Body of pancreas (tissue), 4 donors: ENCODE results near the gene ELK4.

ENCODE experiments used
- POLR2A ChIP-seq, 3 donors: fragments of 450-650 bp; IDR thresholded peaks; one replicate each; pipeline ENCODE4 v1.6.1; 2016; ENCODE audit warnings: antibody characterized with exemption in 3 of 3, mild to moderate bottlenecking in 2 of 3
- TF ChIP-seq, protein P1 (sequence below), 7 experiments: fragments of 450-650 bp in 4 of 7; fragments of 200-600 bp in 3 of 7; sonication (generic) in 3 of 7; IDR thresholded peaks; one replicate each; pipeline ENCODE4 v1.5.1; 2016 to 2019; ENCODE audit warnings: antibody characterized with exemption in 7 of 7

DNA sequence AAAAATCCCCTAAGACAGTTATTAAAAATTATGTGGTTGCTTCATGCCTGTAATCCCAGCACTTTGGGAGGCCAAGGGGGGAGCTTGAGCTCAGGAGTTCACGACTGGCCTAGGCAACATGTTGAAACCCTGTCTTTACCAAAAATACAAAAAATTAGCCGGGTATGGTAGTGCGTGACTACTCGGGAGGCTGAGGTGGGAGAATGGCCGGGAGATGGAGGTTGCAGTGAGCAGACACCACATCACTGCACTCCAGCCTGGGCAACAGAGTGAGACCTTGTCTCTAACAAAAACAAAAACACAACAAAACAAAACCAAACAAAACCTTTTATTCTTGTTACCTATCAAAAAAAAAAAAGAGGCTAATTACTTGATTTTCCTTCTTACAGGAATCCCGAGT lies 2.1 kb downstream of the ELK4 start:
- TF ChIP-seq POLR2A (IDR thresholded peaks at IDR 0.05), result no peak
- TF ChIP-seq, protein P1, sequence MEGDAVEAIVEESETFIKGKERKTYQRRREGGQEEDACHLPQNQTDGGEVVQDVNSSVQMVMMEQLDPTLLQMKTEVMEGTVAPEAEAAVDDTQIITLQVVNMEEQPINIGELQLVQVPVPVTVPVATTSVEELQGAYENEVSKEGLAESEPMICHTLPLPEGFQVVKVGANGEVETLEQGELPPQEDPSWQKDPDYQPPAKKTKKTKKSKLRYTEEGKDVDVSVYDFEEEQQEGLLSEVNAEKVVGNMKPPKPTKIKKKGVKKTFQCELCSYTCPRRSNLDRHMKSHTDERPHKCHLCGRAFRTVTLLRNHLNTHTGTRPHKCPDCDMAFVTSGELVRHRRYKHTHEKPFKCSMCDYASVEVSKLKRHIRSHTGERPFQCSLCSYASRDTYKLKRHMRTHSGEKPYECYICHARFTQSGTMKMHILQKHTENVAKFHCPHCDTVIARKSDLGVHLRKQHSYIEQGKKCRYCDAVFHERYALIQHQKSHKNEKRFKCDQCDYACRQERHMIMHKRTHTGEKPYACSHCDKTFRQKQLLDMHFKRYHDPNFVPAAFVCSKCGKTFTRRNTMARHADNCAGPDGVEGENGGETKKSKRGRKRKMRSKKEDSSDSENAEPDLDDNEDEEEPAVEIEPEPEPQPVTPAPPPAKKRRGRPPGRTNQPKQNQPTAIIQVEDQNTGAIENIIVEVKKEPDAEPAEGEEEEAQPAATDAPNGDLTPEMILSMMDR (IDR thresholded peaks at IDR 0.05), result no peak
